Fibroblast of villous mesenchyme (primary cell): Measurements from ENCODE around the gene ENTPD6. TPM values are rescaled to one million over a fixed set of nuclear protein-coding genes. Genes with fewer than 3 reads are reported as not detected.
"Not testable (repeated sequence)": the region's sequence is repeated elsewhere in the genome, so short reads cannot be mapped to it uniquely, and the experiment has no call there.

Experiments
- DNase-seq: peaks from one replicate; pipeline ENCODE4 v3.0.0-alpha.2; 2010; ENCODE audit warnings: low read depth
- H3K4me3 ChIP-seq: 2 replicates; pipeline ENCODE4 v1.5.1; 2011; ENCODE audit warnings: low read depth, mild to moderate bottlenecking, low read length
- CTCF ChIP-seq: IDR thresholded peaks from 2 replicates; pipeline ENCODE4 v1.5.1; 2012; ENCODE audit warnings: low read depth, mild to moderate bottlenecking, low read length; ENCODE audit not compliant: insufficient read depth
- total RNA-seq: library from RNA; depleted of rRNA; stranded (reverse); fragments of >200 nt; gene quantifications from 2 replicates; pipeline ENCODE4 v1.2.3, GENCODE V29; 2012

The ENTPD6 gene
- total RNA-seq, 1 donor = 38.4 TPM

GRCh38 chr20:25258476-25258805, 62.9 kb downstream of the ENTPD6 start:
- no peak overlapping the region for H3K4me3 ChIP-seq
- TF ChIP-seq CTCF = no peak
- no peak for DNase-seq

GRCh38 chr20:25258828-25259227, 63.3 kb downstream of the ENTPD6 start:
- no peak for TF ChIP-seq CTCF
- DNase-seq = no peak
- H3K4me3 ChIP-seq = no peak overlapping the region

GRCh38 chr20:25259358-25259757, 63.8 kb downstream of the ENTPD6 start:
- H3K4me3 ChIP-seq = no peak overlapping the region
- TF ChIP-seq CTCF = no peak
- DNase-seq = no peak

GRCh38 chr20:25259788-25260254, 64.3 kb downstream of the ENTPD6 start:
- DNase-seq = no peak
- no peak overlapping the region for H3K4me3 ChIP-seq
- TF ChIP-seq CTCF = no peak

- DNase-seq, H3K4me3 ChIP-seq: not testable (repeated sequence)
These were observed 65.4 kb downstream of the ENTPD6 start for GRCh38 chr20:25260770-25261437.

GRCh38 chr20:25269057-25269832, 73.7 kb downstream of the ENTPD6 start:
- H3K4me3 ChIP-seq = no peak overlapping the region
- DNase-seq = no peak
- TF ChIP-seq CTCF = no peak

- H3K4me3 ChIP-seq = no peak overlapping the region
- no peak for DNase-seq
- no peak for TF ChIP-seq CTCF
These were observed 74.3 kb downstream of the ENTPD6 start for GRCh38 chr20:25269833-25270170.
